Umbilical cord (tissue), 2 donors: ENCODE results near the gene HERC2. TPM values are rescaled to one million over a fixed set of nuclear protein-coding genes. Genes with fewer than 3 reads are reported as not detected.
"Not testable (repeated sequence)": the region's sequence is repeated elsewhere in the genome, so short reads cannot be mapped to it uniquely, and the experiment has no call there.

Source experiments
- DNase-seq: peaks from one replicate; pipeline ENCODE4 v3.0.0-alpha.2; 2015; ENCODE audit warnings: low spot score
- total RNA-seq: library from RNA; depleted of rRNA; stranded (reverse); fragments of >200 nt; gene quantifications from one replicate; pipeline ENCODE4 v1.2.3, GENCODE V29; 2014; ENCODE audit warnings: low replicate concordance; ENCODE audit not compliant: insufficient read depth

Gene HERC2
- 43.8 TPM for total RNA-seq

- not testable (repeated sequence) for DNase-seq
These were observed at the start of gene HERC2 for GRCh38 chr15:28322129-28322588. TSS of gene HERC2 (minus strand) at chr15:28322179. CDS start at chr15:28321433, 746 bp downstream.

GRCh38 chr15:28365502-28365901 lies 43.5 kb upstream of the HERC2 start:
- not testable (repeated sequence) for DNase-seq

GRCh38 chr15:28357984-28358383 lies 36.0 kb upstream of the HERC2 start, which contains the start of gene GOLGA6L24:
TSS of gene GOLGA6L24 (minus strand) at chr15:28358084. CDS start at chr15:28358023, 61 bp downstream.
- DNase-seq, result not testable (repeated sequence)

- DNase-seq, result not testable (repeated sequence)
These were observed 461 bp downstream of the HERC2 start for GRCh38 chr15:28321358-28322078.

- not testable (repeated sequence) for DNase-seq
These were observed 2.3 kb downstream of the HERC2 start for GRCh38 chr15:28319725-28320124.

- DNase-seq, result not testable (repeated sequence)
These were observed 3.2 kb downstream of the HERC2 start for GRCh38 chr15:28318828-28319227.

- DNase-seq, result not testable (repeated sequence)
These were observed 3.9 kb downstream of the HERC2 start for GRCh38 chr15:28318122-28318521.

GRCh38 chr15:28316958-28317357 lies 5.0 kb downstream of the HERC2 start:
- not testable (repeated sequence) for DNase-seq

- not testable (repeated sequence) for DNase-seq
These were observed 11.5 kb downstream of the HERC2 start for GRCh38 chr15:28310454-28310853.

GRCh38 chr15:28308718-28309117 lies 13.3 kb downstream of the HERC2 start:
- not testable (repeated sequence) for DNase-seq

- DNase-seq, result not testable (repeated sequence)
These were observed 16.3 kb downstream of the HERC2 start for GRCh38 chr15:28305700-28306099.

GRCh38 chr15:28297434-28297833 lies 24.5 kb downstream of the HERC2 start:
- not testable (repeated sequence) for DNase-seq

GRCh38 chr15:28296814-28297213 lies 25.2 kb downstream of the HERC2 start:
- DNase-seq, result not testable (repeated sequence)

GRCh38 chr15:28295009-28295563 lies 26.9 kb downstream of the HERC2 start:
- DNase-seq, result not testable (repeated sequence)

GRCh38 chr15:28294560-28294959 lies 27.4 kb downstream of the HERC2 start:
- DNase-seq, result not testable (repeated sequence)

GRCh38 chr15:28289694-28290463 lies 32.1 kb downstream of the HERC2 start:
- no peak for DNase-seq

- DNase-seq, result not testable (repeated sequence)
These were observed 32.9 kb downstream of the HERC2 start for GRCh38 chr15:28288830-28289693.

GRCh38 chr15:28286659-28287058 lies 35.3 kb downstream of the HERC2 start:
- DNase-seq, result not testable (repeated sequence)

GRCh38 chr15:28286031-28286430 lies 35.9 kb downstream of the HERC2 start:
- no peak for DNase-seq

- DNase-seq, result no peak
These were observed 40.1 kb downstream of the HERC2 start for GRCh38 chr15:28281876-28282275.

- DNase-seq, result no peak
These were observed 47.3 kb downstream of the HERC2 start for GRCh38 chr15:28274635-28275034.
